HG02571 (cell line): ENCODE measurements around the gene COQ4.

Source experiments
- ATAC-seq: cut with Tn5 transposase; IDR thresholded peaks from one replicate; pipeline ENCODE4 v1.9.1; 2021; ENCODE audit warnings: mild to moderate bottlenecking, moderate library complexity; ENCODE audit not compliant: unreplicated experiment

The COQ4 gene

GRCh38 chr9:128372188-128372641, 49.6 kb downstream of the COQ4 start:
- no peak for ATAC-seq

DNA sequence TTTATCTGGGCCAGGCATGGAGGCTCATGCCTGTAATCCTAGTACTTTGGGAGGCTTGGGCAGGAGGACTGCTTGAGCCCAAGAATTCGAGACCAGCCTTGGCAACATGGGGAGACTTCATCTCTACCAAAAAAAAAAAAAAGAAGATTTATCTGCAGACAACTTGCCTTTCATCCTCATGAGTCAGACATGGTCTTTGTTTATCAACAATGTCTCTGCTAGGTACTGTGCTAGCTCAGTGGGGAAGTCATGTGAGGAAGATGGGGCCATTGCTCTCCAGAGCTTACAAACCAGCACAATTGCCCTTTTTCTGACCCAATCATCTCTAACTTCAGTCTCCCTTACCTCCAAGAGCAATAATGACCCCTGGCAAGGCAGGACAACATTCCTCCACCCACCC, 50.1 kb downstream of the COQ4 start:
- ATAC-seq: no peak

DNA sequence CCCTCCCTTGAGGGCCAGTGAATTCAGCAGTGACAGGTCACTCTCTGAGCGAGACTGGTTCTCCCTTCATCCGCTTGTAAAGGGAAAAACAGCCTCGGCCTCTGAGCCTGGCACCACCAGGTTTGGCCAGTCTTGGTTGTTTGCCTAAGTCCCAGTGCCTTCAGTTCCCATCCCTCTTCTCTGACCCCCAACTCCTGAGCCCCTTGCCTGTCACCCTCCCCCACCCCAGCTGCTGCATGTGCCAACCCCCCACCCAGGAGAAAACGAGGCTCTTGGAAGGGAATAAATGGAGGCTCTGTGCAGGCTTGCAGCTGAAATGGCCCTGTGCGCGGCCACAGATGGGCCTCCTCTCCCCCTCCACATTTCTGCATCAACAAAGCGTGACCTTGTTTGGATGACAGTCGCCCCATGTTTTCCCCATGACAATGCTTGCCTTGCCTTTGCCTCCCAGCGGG, 51.6 kb downstream of the COQ4 start:
- no peak for ATAC-seq

DNA sequence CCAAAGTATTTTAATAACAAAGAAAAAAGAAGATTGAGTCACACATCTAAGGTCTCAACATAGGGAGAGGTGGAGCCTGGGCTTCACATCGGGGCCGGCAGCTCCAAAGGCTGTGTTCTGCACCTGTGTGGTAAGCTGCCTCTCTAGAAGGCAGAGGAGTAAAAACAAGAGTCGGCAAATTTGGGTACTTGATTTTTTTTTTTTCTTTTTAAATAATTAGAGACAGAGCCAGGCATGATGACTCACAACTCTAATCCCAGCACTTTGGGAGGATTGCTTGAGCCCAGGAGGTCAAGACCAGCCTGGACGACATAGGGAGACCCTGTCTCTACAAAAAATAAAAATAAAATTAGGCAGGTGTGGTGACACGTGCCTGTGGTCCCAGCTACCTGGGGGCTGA, 53.2 kb downstream of the COQ4 start:
- ATAC-seq: no peak

- no peak for ATAC-seq
These were observed 59.6 kb downstream of the COQ4 start for GRCh38 chr9:128382261-128382660.

GRCh38 chr9:128383007-128383753, 60.5 kb downstream of the COQ4 start:
- ATAC-seq: no peak
